SIG-M5 (cell line): ENCODE data around the gene SCGB1C1.
"Not testable (repeated sequence)": the region's sequence is repeated elsewhere in the genome, so short reads cannot be mapped to it uniquely, and the experiment has no call there.

ENCODE experiments used
- DNase-seq: peaks from one replicate; lab custom pipeline; 2025; lab: John Stamatoyannopoulos, UW

SCGB1C1 gene

GRCh38 chr11:192674-193128 is at the start of gene SCGB1C1:
Gene SCGB1C1 (plus strand): TSS chr11:193078. CDS start chr11:193100, 22 bp downstream.
- DNase-seq = not testable (repeated sequence)

- not testable (repeated sequence) for DNase-seq
Observed at GRCh38 chr11:180242-180641, 12.6 kb upstream of the SCGB1C1 start.

GRCh38 chr11:189200-189783 is 3.6 kb upstream of the SCGB1C1 start:
- DNase-seq = not testable (repeated sequence)

- DNase-seq = not testable (repeated sequence)
Observed at GRCh38 chr11:189843-190311, 3.0 kb upstream of the SCGB1C1 start.

GRCh38 chr11:190546-190945 is 2.3 kb upstream of the SCGB1C1 start:
- DNase-seq = not testable (repeated sequence)

- not testable (repeated sequence) for DNase-seq
Observed at GRCh38 chr11:191490-192478, 1.1 kb upstream of the SCGB1C1 start.

- DNase-seq = not testable (repeated sequence)
Observed at GRCh38 chr11:193481-193880, 603 bp downstream of the SCGB1C1 start.

GRCh38 chr11:196786-197731 is 4.2 kb downstream of the SCGB1C1 start:
- no peak for DNase-seq

- no peak for DNase-seq
Observed at GRCh38 chr11:197741-198235, 4.9 kb downstream of the SCGB1C1 start.

- no peak for DNase-seq
Observed at GRCh38 chr11:198236-198806, 5.4 kb downstream of the SCGB1C1 start.

GRCh38 chr11:199004-199581 is 6.2 kb downstream of the SCGB1C1 start:
- DNase-seq = no peak

- DNase-seq = no peak
Observed at GRCh38 chr11:199782-200181, 6.9 kb downstream of the SCGB1C1 start.

- no peak for DNase-seq
Observed at GRCh38 chr11:200224-201003, 7.5 kb downstream of the SCGB1C1 start.

GRCh38 chr11:201966-202365 is 9.1 kb downstream of the SCGB1C1 start:
- no peak for DNase-seq

- DNase-seq = no peak
Observed at GRCh38 chr11:202490-202889, 9.6 kb downstream of the SCGB1C1 start.

GRCh38 chr11:203056-203944 is 10.4 kb downstream of the SCGB1C1 start:
- DNase-seq = no peak

GRCh38 chr11:203945-204586 is 11.2 kb downstream of the SCGB1C1 start:
- DNase-seq = no peak

GRCh38 chr11:204587-205109 is 11.8 kb downstream of the SCGB1C1 start:
- DNase-seq = no peak
